ENCODE measurements around the gene MAPK12.

DNA sequence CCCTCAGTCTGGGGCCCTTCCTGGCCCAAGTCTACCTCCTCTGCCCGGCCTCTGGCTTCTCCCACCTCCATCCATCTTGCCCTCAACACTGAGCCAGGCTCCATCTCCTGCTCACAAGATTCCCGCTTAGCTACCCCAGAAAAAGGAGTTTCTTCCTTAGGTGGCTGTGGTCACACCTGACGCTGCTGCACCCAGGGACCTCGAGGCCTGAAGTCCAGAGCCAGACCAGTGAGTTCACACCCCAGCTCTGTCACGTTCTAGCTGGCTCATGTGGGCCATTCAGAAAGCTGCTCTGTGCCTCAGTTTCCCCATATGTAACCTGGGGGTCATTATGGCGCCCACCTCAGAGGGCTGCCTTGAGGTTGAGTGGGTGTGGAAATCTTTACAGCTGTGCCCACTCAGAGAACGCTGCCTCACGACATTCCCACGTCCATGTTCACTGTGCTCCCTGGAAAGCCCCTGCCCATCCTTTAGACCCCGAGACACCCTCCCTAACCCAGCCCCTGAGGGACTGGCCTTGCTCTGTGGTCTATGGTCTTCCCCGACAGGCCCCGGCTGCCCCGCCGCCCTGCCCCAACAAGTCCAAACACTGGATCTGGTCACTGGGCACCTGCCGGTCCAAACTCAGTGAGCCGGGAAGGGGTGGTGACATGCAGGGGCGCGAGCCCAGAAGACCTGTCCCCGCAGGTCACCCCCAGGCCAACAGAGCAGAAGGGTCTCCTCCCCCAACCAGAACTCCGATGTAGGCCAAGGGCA is 36.2 kb upstream of the MAPK12 start:
- TF ChIP-seq, protein P1, sequence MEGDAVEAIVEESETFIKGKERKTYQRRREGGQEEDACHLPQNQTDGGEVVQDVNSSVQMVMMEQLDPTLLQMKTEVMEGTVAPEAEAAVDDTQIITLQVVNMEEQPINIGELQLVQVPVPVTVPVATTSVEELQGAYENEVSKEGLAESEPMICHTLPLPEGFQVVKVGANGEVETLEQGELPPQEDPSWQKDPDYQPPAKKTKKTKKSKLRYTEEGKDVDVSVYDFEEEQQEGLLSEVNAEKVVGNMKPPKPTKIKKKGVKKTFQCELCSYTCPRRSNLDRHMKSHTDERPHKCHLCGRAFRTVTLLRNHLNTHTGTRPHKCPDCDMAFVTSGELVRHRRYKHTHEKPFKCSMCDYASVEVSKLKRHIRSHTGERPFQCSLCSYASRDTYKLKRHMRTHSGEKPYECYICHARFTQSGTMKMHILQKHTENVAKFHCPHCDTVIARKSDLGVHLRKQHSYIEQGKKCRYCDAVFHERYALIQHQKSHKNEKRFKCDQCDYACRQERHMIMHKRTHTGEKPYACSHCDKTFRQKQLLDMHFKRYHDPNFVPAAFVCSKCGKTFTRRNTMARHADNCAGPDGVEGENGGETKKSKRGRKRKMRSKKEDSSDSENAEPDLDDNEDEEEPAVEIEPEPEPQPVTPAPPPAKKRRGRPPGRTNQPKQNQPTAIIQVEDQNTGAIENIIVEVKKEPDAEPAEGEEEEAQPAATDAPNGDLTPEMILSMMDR (IDR thresholded peaks at IDR 0.05; ENCODE audit: extremely low read depth in 1 of 2, insufficient read depth in 1 of 2, low read depth in 1 of 2, low read length in 2 of 2): no peak
- no peak for TF ChIP-seq POLR2A (IDR thresholded peaks at IDR 0.05; ENCODE audit: low read depth, low read length)
- no peak for TF ChIP-seq POLR2AphosphoS5 (IDR thresholded peaks at IDR 0.05; ENCODE audit: insufficient read depth, low read depth, low read length)
- TF ChIP-seq FOS (IDR thresholded peaks at IDR 0.05; ENCODE audit: borderline replicate concordance, insufficient read depth, low read length): no peak
- no peak for TF ChIP-seq EZH2 (IDR thresholded peaks at IDR 0.05; ENCODE audit: borderline replicate concordance, low read depth, low read length, severe bottlenecking)
- TF ChIP-seq, protein P2, sequence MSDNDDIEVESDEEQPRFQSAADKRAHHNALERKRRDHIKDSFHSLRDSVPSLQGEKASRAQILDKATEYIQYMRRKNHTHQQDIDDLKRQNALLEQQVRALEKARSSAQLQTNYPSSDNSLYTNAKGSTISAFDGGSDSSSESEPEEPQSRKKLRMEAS (IDR thresholded peaks at IDR 0.05; ENCODE audit: insufficient read depth, insufficient read length): no peak

Measured in endothelial cell of umbilical vein (primary cell).